ENCODE data around the gene ATL3.

- no peak for TF ChIP-seq CTCF (IDR thresholded peaks at IDR 0.05)
- no peak for TF ChIP-seq POLR2A (IDR thresholded peaks at IDR 0.05)
Measured at GRCh38 chr11:63719987-63720386, 48.8 kb upstream of the ATL3 start.
